ENCODE results near the gene NTNG1.

The NTNG1 gene

DNA sequence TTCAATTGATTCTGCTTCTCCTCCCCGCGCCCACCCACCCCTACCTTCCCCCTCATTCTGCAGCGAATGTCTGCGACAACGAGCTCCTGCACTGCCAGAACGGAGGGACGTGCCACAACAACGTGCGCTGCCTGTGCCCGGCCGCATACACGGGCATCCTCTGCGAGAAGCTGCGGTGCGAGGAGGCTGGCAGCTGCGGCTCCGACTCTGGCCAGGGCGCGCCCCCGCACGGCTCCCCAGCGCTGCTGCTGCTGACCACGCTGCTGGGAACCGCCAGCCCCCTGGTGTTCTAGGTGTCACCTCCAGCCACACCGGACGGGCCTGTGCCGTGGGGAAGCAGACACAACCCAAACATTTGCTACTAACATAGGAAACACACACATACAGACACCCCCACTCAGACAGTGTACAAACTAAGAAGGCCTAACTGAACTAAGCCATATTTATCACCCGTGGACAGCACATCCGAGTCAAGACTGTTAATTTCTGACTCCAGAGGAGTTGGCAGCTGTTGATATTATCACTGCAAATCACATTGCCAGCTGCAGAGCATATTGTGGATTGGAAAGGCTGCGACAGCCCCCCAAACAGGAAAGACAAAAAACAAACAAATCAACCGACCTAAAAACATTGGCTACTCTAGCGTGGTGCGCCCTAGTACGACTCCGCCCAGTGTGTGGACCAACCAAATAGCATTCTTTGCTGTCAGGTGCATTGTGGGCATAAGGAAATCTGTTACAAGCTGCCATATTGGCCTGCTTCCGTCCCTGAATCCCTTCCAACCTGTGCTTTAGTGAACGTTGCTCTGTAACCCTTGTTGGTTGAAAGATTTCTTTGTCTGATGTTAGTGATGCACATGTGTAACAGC is 339.9 kb downstream of the NTNG1 start:
- TF ChIP-seq POLR2AphosphoS5 (IDR thresholded peaks at IDR 0.05; ENCODE audit: low read depth, low read length): no peak

DNA sequence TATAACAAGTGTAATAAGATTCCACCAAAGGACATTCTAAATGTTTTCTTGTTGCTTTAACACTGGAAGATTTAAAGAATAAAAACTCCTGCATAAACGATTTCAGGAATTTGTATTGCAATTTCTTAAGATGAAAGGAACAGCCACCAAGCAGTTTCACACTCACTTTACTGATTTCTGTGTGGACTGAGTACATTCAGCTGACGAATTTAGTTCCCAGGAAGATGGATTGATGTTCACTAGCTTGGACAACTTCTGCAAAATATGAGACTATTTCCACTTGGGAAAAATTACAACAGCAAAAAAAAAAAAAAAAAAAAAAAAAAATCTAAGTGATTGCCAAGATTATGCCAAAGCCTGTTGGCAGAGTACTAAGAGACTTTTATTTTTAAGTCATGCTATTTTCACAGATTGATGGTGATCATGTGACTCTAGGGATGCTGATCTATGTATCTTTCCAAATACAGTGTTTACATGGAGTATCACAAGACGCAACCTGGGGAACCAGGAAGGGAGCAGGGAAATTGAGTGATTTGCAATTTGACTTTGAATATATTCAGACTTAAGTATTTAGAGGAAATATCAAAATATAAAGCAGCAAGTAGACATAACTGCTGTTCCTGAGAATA is 341.0 kb downstream of the NTNG1 start:
- TF ChIP-seq FOXP2 (optimal IDR thresholded peaks at IDR 0.05; ENCODE audit: borderline replicate concordance, extremely low read depth, extremely low read length, insufficient read depth): no peak
- TF ChIP-seq TAF1 (IDR thresholded peaks at IDR 0.05; ENCODE audit: borderline replicate concordance, insufficient read depth, low read length): no peak
- no peak for TF ChIP-seq SIN3A (IDR thresholded peaks at IDR 0.05; ENCODE audit: borderline replicate concordance, insufficient read depth, low read length)
- TF ChIP-seq POLR2AphosphoS5 (IDR thresholded peaks at IDR 0.05; ENCODE audit: low read depth, low read length): no peak
- TF ChIP-seq, protein P1, sequence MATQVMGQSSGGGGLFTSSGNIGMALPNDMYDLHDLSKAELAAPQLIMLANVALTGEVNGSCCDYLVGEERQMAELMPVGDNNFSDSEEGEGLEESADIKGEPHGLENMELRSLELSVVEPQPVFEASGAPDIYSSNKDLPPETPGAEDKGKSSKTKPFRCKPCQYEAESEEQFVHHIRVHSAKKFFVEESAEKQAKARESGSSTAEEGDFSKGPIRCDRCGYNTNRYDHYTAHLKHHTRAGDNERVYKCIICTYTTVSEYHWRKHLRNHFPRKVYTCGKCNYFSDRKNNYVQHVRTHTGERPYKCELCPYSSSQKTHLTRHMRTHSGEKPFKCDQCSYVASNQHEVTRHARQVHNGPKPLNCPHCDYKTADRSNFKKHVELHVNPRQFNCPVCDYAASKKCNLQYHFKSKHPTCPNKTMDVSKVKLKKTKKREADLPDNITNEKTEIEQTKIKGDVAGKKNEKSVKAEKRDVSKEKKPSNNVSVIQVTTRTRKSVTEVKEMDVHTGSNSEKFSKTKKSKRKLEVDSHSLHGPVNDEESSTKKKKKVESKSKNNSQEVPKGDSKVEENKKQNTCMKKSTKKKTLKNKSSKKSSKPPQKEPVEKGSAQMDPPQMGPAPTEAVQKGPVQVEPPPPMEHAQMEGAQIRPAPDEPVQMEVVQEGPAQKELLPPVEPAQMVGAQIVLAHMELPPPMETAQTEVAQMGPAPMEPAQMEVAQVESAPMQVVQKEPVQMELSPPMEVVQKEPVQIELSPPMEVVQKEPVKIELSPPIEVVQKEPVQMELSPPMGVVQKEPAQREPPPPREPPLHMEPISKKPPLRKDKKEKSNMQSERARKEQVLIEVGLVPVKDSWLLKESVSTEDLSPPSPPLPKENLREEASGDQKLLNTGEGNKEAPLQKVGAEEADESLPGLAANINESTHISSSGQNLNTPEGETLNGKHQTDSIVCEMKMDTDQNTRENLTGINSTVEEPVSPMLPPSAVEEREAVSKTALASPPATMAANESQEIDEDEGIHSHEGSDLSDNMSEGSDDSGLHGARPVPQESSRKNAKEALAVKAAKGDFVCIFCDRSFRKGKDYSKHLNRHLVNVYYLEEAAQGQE (IDR thresholded peaks at IDR 0.05; ENCODE audit: insufficient read depth in 1 of 2, low read depth in 2 of 2, low read length in 2 of 2): no peak

DNA sequence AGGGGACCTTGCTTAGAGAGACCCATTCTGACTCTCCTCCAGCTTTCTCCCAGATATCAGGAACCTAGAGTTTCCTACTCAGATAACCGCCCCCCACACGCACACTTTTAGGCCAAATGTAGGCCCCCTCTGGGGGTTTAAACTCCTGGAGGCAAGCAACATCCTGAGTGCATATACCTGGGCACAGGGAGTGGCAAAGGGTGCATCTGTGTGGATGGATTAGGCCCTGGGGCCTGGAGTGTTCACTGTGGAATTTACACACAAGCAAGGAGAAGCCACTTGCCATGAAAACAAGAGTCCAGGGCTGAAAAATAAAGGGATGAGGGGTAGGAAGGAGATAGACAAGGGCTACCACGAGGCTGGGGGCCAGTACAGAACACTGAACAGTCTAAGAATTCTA is 343.1 kb downstream of the NTNG1 start:
- no peak for TF ChIP-seq TAF1 (IDR thresholded peaks at IDR 0.05; ENCODE audit: borderline replicate concordance, insufficient read depth, low read length)
- TF ChIP-seq SIN3A (IDR thresholded peaks at IDR 0.05; ENCODE audit: borderline replicate concordance, insufficient read depth, low read length): no peak
- no peak for TF ChIP-seq FOXP2 (optimal IDR thresholded peaks at IDR 0.05; ENCODE audit: borderline replicate concordance, extremely low read depth, extremely low read length, insufficient read depth)
- no peak for TF ChIP-seq POLR2AphosphoS5 (IDR thresholded peaks at IDR 0.05; ENCODE audit: low read depth, low read length)
- TF ChIP-seq, protein P1 (IDR thresholded peaks at IDR 0.05; ENCODE audit: insufficient read depth in 1 of 2, low read depth in 2 of 2, low read length in 2 of 2): no peak

DNA sequence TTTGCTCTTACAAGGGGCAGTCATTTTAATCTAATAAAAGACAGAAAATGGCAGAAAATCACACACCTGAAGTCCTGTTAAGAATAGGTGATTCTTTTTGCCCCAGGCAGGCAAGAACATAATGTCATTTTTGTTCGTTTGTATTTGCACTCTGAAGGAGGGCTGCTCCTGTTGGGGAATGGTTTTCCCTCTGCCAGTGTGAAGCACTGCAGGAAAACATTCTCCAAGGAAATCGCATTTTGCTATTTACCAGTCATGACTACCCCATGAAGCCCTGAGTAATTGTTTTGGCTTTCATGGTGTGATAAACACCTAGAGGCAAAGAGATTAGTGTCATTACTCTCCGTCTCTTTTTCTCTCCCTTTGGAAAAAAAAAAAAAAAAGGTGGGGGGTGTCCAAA is 345.5 kb downstream of the NTNG1 start:
- TF ChIP-seq SIN3A (IDR thresholded peaks at IDR 0.05; ENCODE audit: borderline replicate concordance, insufficient read depth, low read length) (no peak), TAF1 (IDR thresholded peaks at IDR 0.05; ENCODE audit: borderline replicate concordance, insufficient read depth, low read length) (no peak), POLR2AphosphoS5 (IDR thresholded peaks at IDR 0.05; ENCODE audit: low read depth, low read length) (no peak), FOXP2 (optimal IDR thresholded peaks at IDR 0.05; ENCODE audit: borderline replicate concordance, extremely low read depth, extremely low read length, insufficient read depth) (no peak)
- TF ChIP-seq, protein P1 (IDR thresholded peaks at IDR 0.05; ENCODE audit: insufficient read depth in 1 of 2, low read depth in 2 of 2, low read length in 2 of 2): no peak

DNA sequence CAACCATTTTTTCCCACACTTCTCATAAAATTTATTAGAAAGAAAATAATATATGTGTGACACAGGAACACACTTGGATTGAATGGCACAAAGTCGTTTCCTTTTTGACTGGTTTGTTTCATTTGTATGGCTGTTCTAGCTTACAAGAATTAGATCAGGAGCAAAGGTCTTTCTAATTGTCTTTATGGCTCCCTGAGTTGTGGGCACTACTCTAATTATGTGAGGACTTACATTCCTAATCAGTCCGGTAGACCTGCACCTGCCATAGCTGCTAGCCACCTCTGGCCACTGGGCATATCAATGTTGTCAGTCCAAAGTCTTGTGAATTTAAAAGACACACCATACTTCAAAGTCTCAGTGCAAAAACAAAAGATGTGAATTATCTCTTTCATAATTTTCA is 346.7 kb downstream of the NTNG1 start:
- TF ChIP-seq TAF1 (IDR thresholded peaks at IDR 0.05; ENCODE audit: borderline replicate concordance, insufficient read depth, low read length) (no peak), POLR2AphosphoS5 (IDR thresholded peaks at IDR 0.05; ENCODE audit: low read depth, low read length) (no peak), SIN3A (IDR thresholded peaks at IDR 0.05; ENCODE audit: borderline replicate concordance, insufficient read depth, low read length) (no peak), FOXP2 (optimal IDR thresholded peaks at IDR 0.05; ENCODE audit: borderline replicate concordance, extremely low read depth, extremely low read length, insufficient read depth) (no peak)
- TF ChIP-seq, protein P1 (IDR thresholded peaks at IDR 0.05; ENCODE audit: insufficient read depth in 1 of 2, low read depth in 2 of 2, low read length in 2 of 2): no peak
